SKM-1 treated with dmso at 0.1 percent for 144 hours (cell line): Measurements from ENCODE around the gene PTH2.
"Not testable (repeated sequence)": the region's sequence is repeated elsewhere in the genome, so short reads cannot be mapped to it uniquely, and the experiment has no call there.

ENCODE experiments used
- DNase-seq: peaks from one replicate; lab custom pipeline; 2025; ENCODE audit not compliant: unreplicated experiment; lab: John Stamatoyannopoulos, UW

PTH2 gene

GRCh38 chr19:49423071-49423984 lies at the start of gene PTH2:
Gene PTH2, minus strand, starts transcription at chr19:49423441. Its CDS starts 102 bp downstream, at chr19:49423339.
- no peak for DNase-seq

GRCh38 chr19:49472936-49473335 lies 49.7 kb upstream of the PTH2 start:
- DNase-seq, result no peak

- no peak for DNase-seq
Observed at GRCh38 chr19:49470615-49470978, 47.4 kb upstream of the PTH2 start.

- DNase-seq, result peak; percentile 20
Observed at GRCh38 chr19:49469828-49470614, 46.8 kb upstream of the PTH2 start.

GRCh38 chr19:49468746-49469447 lies 45.7 kb upstream of the PTH2 start:
- DNase-seq, result peak; percentile 69

GRCh38 chr19:49468199-49468598 lies 45.0 kb upstream of the PTH2 start:
- DNase-seq, result no peak

- no peak for DNase-seq
Observed at GRCh38 chr19:49465371-49465770, 42.1 kb upstream of the PTH2 start.

GRCh38 chr19:49463960-49464740 lies 40.9 kb upstream of the PTH2 start:
- no peak for DNase-seq

GRCh38 chr19:49462492-49462891 lies 39.3 kb upstream of the PTH2 start:
- DNase-seq, result no peak

GRCh38 chr19:49461656-49462055 lies 38.4 kb upstream of the PTH2 start:
- DNase-seq, result no peak

- not testable (repeated sequence) for DNase-seq
Observed at GRCh38 chr19:49461130-49461529, 37.9 kb upstream of the PTH2 start.

GRCh38 chr19:49459388-49459787 lies 36.1 kb upstream of the PTH2 start:
- DNase-seq, result no peak

GRCh38 chr19:49458567-49458903 lies 35.3 kb upstream of the PTH2 start:
- DNase-seq, result no peak

GRCh38 chr19:49456326-49456725 lies 33.1 kb upstream of the PTH2 start:
- DNase-seq, result no peak

- DNase-seq, result no peak
Observed at GRCh38 chr19:49455773-49456172, 32.5 kb upstream of the PTH2 start.

GRCh38 chr19:49453757-49454240 lies 30.6 kb upstream of the PTH2 start:
- DNase-seq, result no peak

- peak; percentile 83 for DNase-seq
Observed at GRCh38 chr19:49453013-49453756, 29.9 kb upstream of the PTH2 start, which contains the start of gene ALDH16A1. Gene ALDH16A1, plus strand, starts transcription at chr19:49453225. Its CDS starts 107 bp downstream, at chr19:49453332.

GRCh38 chr19:49451430-49452181 lies 28.4 kb upstream of the PTH2 start, which contains the start of gene PIH1D1:
Gene PIH1D1, minus strand, starts transcription at chr19:49451814. Its CDS starts 240 bp downstream, at chr19:49451574.
- DNase-seq, result peak; percentile 90

- no peak for DNase-seq
Observed at GRCh38 chr19:49450405-49450804, 27.2 kb upstream of the PTH2 start.
